Measurements from ENCODE around the gene NT5E. TPM values are rescaled to one million over a fixed set of nuclear protein-coding genes. Genes with fewer than 3 reads are reported as not detected.

NT5E gene
- total and polyA plus RNA-seq, 2 of the 13 experiments (the other 11 are each of a cell fraction or from before 2014, with no cell fraction given), result 9.5 to 33.0 TPM

DNA sequence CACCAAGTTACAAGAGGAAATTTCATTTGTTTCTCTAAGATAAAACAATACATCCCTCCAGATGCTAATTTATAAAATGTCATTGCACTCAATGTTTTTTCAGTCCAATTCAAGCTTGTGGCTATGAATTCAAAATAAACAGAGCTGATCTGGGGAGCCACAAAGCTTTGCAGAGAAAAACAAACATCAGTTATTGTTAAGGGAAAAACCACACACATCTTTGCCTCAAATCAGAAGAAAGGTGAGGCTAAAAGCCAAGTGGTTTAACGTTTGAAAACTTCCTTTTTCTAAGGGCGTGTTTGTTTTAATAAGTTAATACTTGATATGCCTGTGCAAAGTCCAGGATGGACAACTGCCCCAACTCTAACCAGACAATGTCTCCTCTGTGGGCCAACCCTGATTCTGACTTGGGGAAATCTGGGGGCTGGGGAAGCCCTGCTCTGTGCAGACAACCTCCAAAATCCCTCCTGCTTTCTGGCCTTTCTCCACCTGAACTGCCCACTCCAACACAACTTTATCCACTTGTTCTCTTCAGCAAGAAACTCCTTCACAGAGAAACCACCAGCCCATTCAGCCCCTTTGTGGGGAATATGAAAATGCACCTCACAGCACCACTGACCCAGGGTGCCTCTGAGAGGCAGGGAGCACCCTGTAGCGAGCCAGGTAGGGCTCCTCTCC is 44.6 kb upstream of the NT5E start (continued):
- TF ChIP-seq, protein P1, sequence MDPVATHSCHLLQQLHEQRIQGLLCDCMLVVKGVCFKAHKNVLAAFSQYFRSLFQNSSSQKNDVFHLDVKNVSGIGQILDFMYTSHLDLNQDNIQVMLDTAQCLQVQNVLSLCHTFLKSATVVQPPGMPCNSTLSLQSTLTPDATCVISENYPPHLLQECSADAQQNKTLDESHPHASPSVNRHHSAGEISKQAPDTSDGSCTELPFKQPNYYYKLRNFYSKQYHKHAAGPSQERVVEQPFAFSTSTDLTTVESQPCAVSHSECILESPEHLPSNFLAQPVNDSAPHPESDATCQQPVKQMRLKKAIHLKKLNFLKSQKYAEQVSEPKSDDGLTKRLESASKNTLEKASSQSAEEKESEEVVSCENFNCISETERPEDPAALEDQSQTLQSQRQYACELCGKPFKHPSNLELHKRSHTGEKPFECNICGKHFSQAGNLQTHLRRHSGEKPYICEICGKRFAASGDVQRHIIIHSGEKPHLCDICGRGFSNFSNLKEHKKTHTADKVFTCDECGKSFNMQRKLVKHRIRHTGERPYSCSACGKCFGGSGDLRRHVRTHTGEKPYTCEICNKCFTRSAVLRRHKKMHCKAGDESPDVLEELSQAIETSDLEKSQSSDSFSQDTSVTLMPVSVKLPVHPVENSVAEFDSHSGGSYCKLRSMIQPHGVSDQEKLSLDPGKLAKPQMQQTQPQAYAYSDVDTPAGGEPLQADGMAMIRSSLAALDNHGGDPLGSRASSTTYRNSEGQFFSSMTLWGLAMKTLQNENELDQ (CRISPR knock-in tag; IDR thresholded peaks at IDR 0.05; ENCODE audit: borderline replicate concordance), result no peak
- TF ChIP-seq ZNF318 (CRISPR knock-in tag; IDR thresholded peaks at IDR 0.05), result peak; percentile 13; the same call in 1 of the 2 replicates
- no peak for TF ChIP-seq NFE2 (CRISPR knock-in tag; IDR thresholded peaks at IDR 0.05)
- TF ChIP-seq BRCA1 (CRISPR knock-in tag; IDR thresholded peaks at IDR 0.05), result no peak
- TF ChIP-seq KLF16 (CRISPR knock-in tag; IDR thresholded peaks at IDR 0.05), result no peak
- TF ChIP-seq ZNF547 (CRISPR knock-in tag; IDR thresholded peaks at IDR 0.05), result no peak
- TF ChIP-seq REL (CRISPR knock-in tag; conservative IDR thresholded peaks at IDR 0.05), result no peak
- peak; percentile 55 for TF ChIP-seq POLR2AphosphoS5 (IDR thresholded peaks at IDR 0.05; ENCODE audit: low read depth, low read length)
- no peak for TF ChIP-seq SNAI1 (CRISPR knock-in tag; IDR thresholded peaks at IDR 0.05; ENCODE audit: borderline replicate concordance)
- peak; percentile 90 for TF ChIP-seq LCORL (IDR thresholded peaks at IDR 0.05)
- TF ChIP-seq LCORL (CRISPR knock-in tag; IDR thresholded peaks at IDR 0.05), result peak; percentile 96; the same call in 1 of the 2 replicates
- no peak for TF ChIP-seq TP53 (CRISPR knock-in tag; conservative IDR thresholded peaks at IDR 0.05)
- TF ChIP-seq MEF2D (CRISPR knock-in tag; IDR thresholded peaks at IDR 0.05), result 0 out of 2 replicates have a peak, but pooled peaks have one; percentile 26
- TF ChIP-seq ZNF75D (CRISPR knock-in tag; IDR thresholded peaks at IDR 0.05; ENCODE audit: borderline replicate concordance), result no peak
- no peak for TF ChIP-seq ZNF260 (CRISPR knock-in tag; IDR thresholded peaks at IDR 0.05; ENCODE audit: borderline replicate concordance, low read depth)
- no peak for TF ChIP-seq BCLAF1 (IDR thresholded peaks at IDR 0.05)
- peak; percentile 67; the same call in 1 of the 2 replicates for TF ChIP-seq GATA4 (IDR thresholded peaks at IDR 0.05; ENCODE audit: borderline replicate concordance, low read depth)

Data from HepG2 (cell line).